ENCODE data around the gene PDYN. TPM values are rescaled to one million over a fixed set of nuclear protein-coding genes. Genes with fewer than 3 reads are reported as not detected.

PDYN gene
- total RNA-seq, 1 donor from 2014 or later: 0.30 TPM

DNA sequence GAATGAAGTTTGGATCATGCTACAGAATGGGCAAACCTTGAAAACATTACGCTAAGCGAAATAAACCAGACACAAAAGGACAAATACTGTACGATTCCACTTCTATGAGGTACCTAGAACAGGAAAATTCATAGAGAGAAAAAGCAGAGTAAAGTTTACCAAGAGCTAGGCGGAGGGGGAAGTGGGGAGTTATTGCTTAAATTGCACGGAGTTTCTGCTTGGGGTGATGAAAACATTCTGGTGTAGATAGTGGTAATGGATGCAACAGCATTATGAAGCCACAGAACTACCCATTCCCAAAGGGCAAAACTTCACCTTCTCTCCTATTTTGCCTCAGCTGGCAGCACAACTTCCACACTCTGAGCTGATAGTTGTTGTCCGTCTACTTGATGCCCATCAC lies 6.4 kb upstream of the PDYN start:
- TF ChIP-seq EZH2phosphoT487 (IDR thresholded peaks at IDR 0.05) (no peak), EZH2 (IDR thresholded peaks at IDR 0.05) (no peak)
- TF ChIP-seq, protein P1, sequence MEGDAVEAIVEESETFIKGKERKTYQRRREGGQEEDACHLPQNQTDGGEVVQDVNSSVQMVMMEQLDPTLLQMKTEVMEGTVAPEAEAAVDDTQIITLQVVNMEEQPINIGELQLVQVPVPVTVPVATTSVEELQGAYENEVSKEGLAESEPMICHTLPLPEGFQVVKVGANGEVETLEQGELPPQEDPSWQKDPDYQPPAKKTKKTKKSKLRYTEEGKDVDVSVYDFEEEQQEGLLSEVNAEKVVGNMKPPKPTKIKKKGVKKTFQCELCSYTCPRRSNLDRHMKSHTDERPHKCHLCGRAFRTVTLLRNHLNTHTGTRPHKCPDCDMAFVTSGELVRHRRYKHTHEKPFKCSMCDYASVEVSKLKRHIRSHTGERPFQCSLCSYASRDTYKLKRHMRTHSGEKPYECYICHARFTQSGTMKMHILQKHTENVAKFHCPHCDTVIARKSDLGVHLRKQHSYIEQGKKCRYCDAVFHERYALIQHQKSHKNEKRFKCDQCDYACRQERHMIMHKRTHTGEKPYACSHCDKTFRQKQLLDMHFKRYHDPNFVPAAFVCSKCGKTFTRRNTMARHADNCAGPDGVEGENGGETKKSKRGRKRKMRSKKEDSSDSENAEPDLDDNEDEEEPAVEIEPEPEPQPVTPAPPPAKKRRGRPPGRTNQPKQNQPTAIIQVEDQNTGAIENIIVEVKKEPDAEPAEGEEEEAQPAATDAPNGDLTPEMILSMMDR (IDR thresholded peaks at IDR 0.05): no peak
- Mint-ChIP-seq H3K9me3 (no peaks in the 10 kb centered on the region), H3K36me3 (no peaks in the 10 kb centered on the region), H3K27ac (no peak overlapping the region), H3K27me3 (ENCODE audit: insufficient read depth, low read depth) (peaks cover 20% of the 10 kb centered on the region), H3K4me3 (no peak overlapping the region), H3K4me1 (no peaks in the 10 kb centered on the region)
- H3K9me3 ChIP-seq (ENCODE audit: low read depth): no peaks in the 10 kb centered on the region
- no peaks in the 10 kb centered on the region for H3F3A ChIP-seq (ENCODE audit: low read depth)
- no peak for DNase-seq (ENCODE audit: low spot score)
- no peaks in the 10 kb centered on the region for H3K27me3 ChIP-seq
- H3K4me2 ChIP-seq: no peak overlapping the region
- no peak overlapping the region for H2AFZ ChIP-seq (replicated peaks)
- peaks cover 8% of the 10 kb centered on the region for H4K20me1 ChIP-seq (ENCODE audit: low read depth)
- no peak overlapping the region for H3K27ac ChIP-seq
- no peak overlapping the region for H3K9ac ChIP-seq
- no peak overlapping the region for H3K4me3 ChIP-seq
- no peaks in the 10 kb centered on the region for H3K4me1 ChIP-seq
- H3K36me3 ChIP-seq: no peaks in the 10 kb centered on the region
- H3K79me2 ChIP-seq (ENCODE audit: low read depth): no peaks in the 10 kb centered on the region

DNA sequence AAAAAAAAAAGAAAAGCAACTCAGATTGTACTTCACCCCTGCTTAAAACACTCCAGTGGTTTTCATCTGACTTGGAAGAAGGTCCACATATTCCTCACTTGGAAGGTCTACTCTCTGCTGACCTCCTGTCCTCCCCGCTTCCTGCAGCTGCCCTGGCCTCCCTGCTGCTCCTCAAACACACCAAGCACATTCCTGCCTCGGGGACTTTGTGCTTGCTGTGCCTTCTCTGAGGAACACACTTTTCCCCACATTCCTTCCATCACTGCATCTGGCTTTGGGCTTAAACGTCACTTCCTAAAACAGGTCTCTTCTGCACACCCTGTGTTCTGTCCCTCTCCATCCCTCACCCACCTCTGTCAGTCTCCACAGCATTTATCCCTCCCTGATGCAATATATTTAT lies 4.9 kb upstream of the PDYN start:
- Histone ChIP-seq H3K79me2 (ENCODE audit: low read depth) (no peaks in the 10 kb centered on the region), H3K4me1 (peaks cover 4% of the 10 kb centered on the region), H3K4me3 (no peak overlapping the region), H3K9me3 (ENCODE audit: low read depth) (no peaks in the 10 kb centered on the region), H2AFZ (replicated peaks) (no peak overlapping the region), H3K27me3 (no peaks in the 10 kb centered on the region), H3K36me3 (no peaks in the 10 kb centered on the region), H3K9ac (no peak overlapping the region), H3K27ac (no peak overlapping the region), H3F3A (ENCODE audit: low read depth) (no peaks in the 10 kb centered on the region), H3K4me2 (no peak overlapping the region), H4K20me1 (ENCODE audit: low read depth) (no peaks in the 10 kb centered on the region)
- Mint-ChIP-seq H3K27ac (no peak overlapping the region), H3K4me1 (peaks cover 7% of the 10 kb centered on the region), H3K4me3 (no peak overlapping the region), H3K9me3 (no peaks in the 10 kb centered on the region), H3K27me3 (ENCODE audit: insufficient read depth, low read depth) (peaks cover 20% of the 10 kb centered on the region), H3K36me3 (no peaks in the 10 kb centered on the region)
- no peak for DNase-seq (ENCODE audit: low spot score)
- TF ChIP-seq EZH2phosphoT487 (IDR thresholded peaks at IDR 0.05) (no peak), EZH2 (IDR thresholded peaks at IDR 0.05) (no peak)
- TF ChIP-seq, protein P1 (IDR thresholded peaks at IDR 0.05): no peak

DNA sequence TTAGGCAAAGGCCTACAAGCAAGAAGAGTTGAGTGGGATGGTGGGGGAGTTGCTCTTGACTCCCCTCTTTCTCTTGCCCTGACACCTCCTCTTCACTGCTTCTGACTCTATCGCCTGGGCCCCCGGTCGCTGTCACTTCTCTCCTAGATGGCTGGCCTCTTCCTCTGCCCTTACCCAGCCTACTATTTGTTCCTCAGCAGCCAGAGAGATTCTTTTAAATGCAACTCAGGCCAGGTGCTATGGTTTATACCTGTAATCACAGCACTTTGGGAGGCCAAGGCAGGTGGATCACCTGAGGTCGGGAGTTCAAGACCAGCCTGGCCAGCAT lies 4.3 kb upstream of the PDYN start:
- no peak overlapping the region for H3K4me3 ChIP-seq
- Mint-ChIP-seq H3K27ac (no peak overlapping the region), H3K4me1 (peaks cover 13% of the 10 kb centered on the region), H3K36me3 (no peaks in the 10 kb centered on the region), H3K9me3 (no peaks in the 10 kb centered on the region), H3K27me3 (ENCODE audit: insufficient read depth, low read depth) (peaks cover 20% of the 10 kb centered on the region), H3K4me3 (no peak overlapping the region)
- TF ChIP-seq, protein P1 (IDR thresholded peaks at IDR 0.05): no peak
- TF ChIP-seq EZH2 (IDR thresholded peaks at IDR 0.05) (no peak), EZH2phosphoT487 (IDR thresholded peaks at IDR 0.05) (no peak)
- H3K4me2 ChIP-seq: no peak overlapping the region
- no peaks in the 10 kb centered on the region for H3K27me3 ChIP-seq
- DNase-seq (ENCODE audit: low spot score): no peak
- peaks cover 9% of the 10 kb centered on the region for H3K4me1 ChIP-seq
- no peak overlapping the region for H2AFZ ChIP-seq (replicated peaks)
- no peaks in the 10 kb centered on the region for H3K79me2 ChIP-seq (ENCODE audit: low read depth)
- no peak overlapping the region for H3K9ac ChIP-seq
- H3F3A ChIP-seq (ENCODE audit: low read depth): no peaks in the 10 kb centered on the region
- H4K20me1 ChIP-seq (ENCODE audit: low read depth): no peaks in the 10 kb centered on the region
- no peak overlapping the region for H3K27ac ChIP-seq
- H3K36me3 ChIP-seq: no peaks in the 10 kb centered on the region
- H3K9me3 ChIP-seq (ENCODE audit: low read depth): no peaks in the 10 kb centered on the region
